Panc1 (cell line): ENCODE data around the gene OR13A1. TPM values are rescaled to one million over a fixed set of nuclear protein-coding genes. Genes with fewer than 3 reads are reported as not detected.

Experiments
- ATAC-seq: fragments of 200-7000 bp; cut with Tn5 transposase; 2 replicates; pipeline ENCODE4 v1.9.1; 2020; ENCODE audit warnings: mild to moderate bottlenecking, moderate library complexity
- BruUV-seq: library from RNA; stranded (reverse); fragments of 400-500 nt; replicated peaks from 2 replicates; lab custom pipeline; 2021; lab: Mats Ljungman, UMichigan
- CTCF ChIA-PET: fragments of 300-600 bp; sonication (Branson Sonifier 250); formaldehyde crosslinking; loops from one replicate; lab custom pipeline; 2022; ENCODE audit warnings: antibody characterized with exemption; lab: Charles Lee
- POLR2A ChIA-PET: fragments of 300-600 bp; sonication (Branson Sonifier 250); formaldehyde crosslinking; loops from one replicate; lab custom pipeline; 2022; ENCODE audit warnings: antibody characterized with exemption; lab: Charles Lee
- DNase-seq: peaks from one replicate; pipeline ENCODE4 v3.0.0-alpha.2; 2010; ENCODE audit warnings: low read depth, low spot score
- H3K27ac ChIP-seq: 2 replicates; pipeline ENCODE4 v1.5.1; 2011; ENCODE audit warnings: mild to moderate bottlenecking, low read length, inconsistent platforms
- H3K27me3 ChIP-seq: fragments of 200-500 bp; sonication (Bioruptor generic); 2 replicates; pipeline ENCODE4 v1.6.0; 2014; ENCODE audit warnings: low read length, inconsistent platforms; ENCODE audit not compliant: control insufficient read depth, insufficient read depth
- H3K36me3 ChIP-seq: fragments of 200-500 bp; sonication (Bioruptor generic); 2 replicates; pipeline ENCODE4 v1.5.1; 2014; ENCODE audit warnings: inconsistent platforms, mild to moderate bottlenecking, low read length, moderate library complexity; ENCODE audit not compliant: control insufficient read depth, insufficient read depth
- H3K4me1 ChIP-seq: 2 replicates; pipeline ENCODE4 v1.5.1; 2011; ENCODE audit warnings: inconsistent platforms, mild to moderate bottlenecking, low read length, moderate library complexity; ENCODE audit not compliant: control insufficient read depth, insufficient read depth
- H3K4me3 ChIP-seq, 2 experiments: 2 replicates each; pipeline ENCODE4 v1.5.1; 2011 to 2012; ENCODE audit warnings: low read depth in 2 of 2, low read length in 2 of 2, mild to moderate bottlenecking in 2 of 2, inconsistent platforms in 1 of 2, moderate library complexity in 1 of 2
- H3K9me3 ChIP-seq: fragments of 200-500 bp; sonication (Bioruptor generic); 2 replicates; pipeline ENCODE4 v1.5.1; 2014; ENCODE audit warnings: low read depth, mild to moderate bottlenecking, inconsistent platforms, low read length, moderate library complexity; ENCODE audit not compliant: control insufficient read depth, insufficient read depth
- CTCF ChIP-seq: fragments of 450-650 bp; IDR thresholded peaks from 2 replicates; pipeline ENCODE4 v1.5.1; 2017; ENCODE audit warnings: mild to moderate bottlenecking
- POLR2AphosphoS5 ChIP-seq: IDR thresholded peaks from 2 replicates; pipeline ENCODE4 v1.6.1; 2012; ENCODE audit warnings: mild to moderate bottlenecking, low read depth, low read length, moderate library complexity
- REST ChIP-seq, 2 experiments: IDR thresholded peaks; 2 replicates each; pipeline ENCODE4 v1.6.1; 2011 to 2012; ENCODE audit warnings: low read depth in 2 of 2, control low read depth in 1 of 2, low read length in 1 of 2, mild to moderate bottlenecking in 1 of 2, moderate library complexity in 1 of 2; ENCODE audit not compliant: insufficient read depth in 1 of 2
- SIN3A ChIP-seq: IDR thresholded peaks from 2 replicates; pipeline ENCODE4 v1.6.1; 2012; ENCODE audit warnings: low read depth, mild to moderate bottlenecking, low read length, moderate library complexity, borderline replicate concordance; ENCODE audit not compliant: insufficient read depth
- TCF7L2 ChIP-seq: IDR thresholded peaks from 2 replicates; pipeline ENCODE4 v1.6.1; 2011; ENCODE audit warnings: mild to moderate bottlenecking, low read depth, low read length, inconsistent platforms
- in situ Hi-C: cut with HindIII; loops from 2 replicates; pipeline ENCODE4 v1.10.0; 2016; ENCODE audit warnings: low sequenced_read_pairs, low pct_unique_long_range_greater_than_20kb
- intact Hi-C: fragments of 100-400 bp; cut with micrococcal nuclease; formaldehyde crosslinking; loops from one replicate; pipeline ENCODE4 v1.10.0; 2022; ENCODE audit not compliant: unreplicated experiment
- total RNA-seq: library from RNA; stranded (reverse); gene quantifications from one replicate; pipeline ENCODE4 v1.2.1, GENCODE V29; 2021; ENCODE audit not compliant: unreplicated experiment

Gene OR13A1
- total RNA-seq, 1 experiment from 2014 or later, result not detected

GRCh38 chr10:45325116-45325515, 9.7 kb upstream of the OR13A1 start:
- POLR2A ChIA-PET, result no interaction called here
- H3K27me3 ChIP-seq, result peaks cover 5% of the 10 kb centered on the region; the same call in 1 of the 2 replicates
- H3K9me3 ChIP-seq, result no peaks in the 10 kb centered on the region
- TF ChIP-seq TCF7L2, result no peak
- no peak for TF ChIP-seq CTCF
- TF ChIP-seq REST (IDR thresholded peaks at IDR 0.05; ENCODE audit: insufficient read depth in 1 of 2, low read depth in 2 of 2, low read length in 1 of 2), result no peak
- TF ChIP-seq POLR2AphosphoS5, result no peak
- TF ChIP-seq SIN3A, result no peak
- H3K4me1 ChIP-seq, result no peaks in the 10 kb centered on the region
- H3K4me3 ChIP-seq, result no peak overlapping the region
- no peaks in the 10 kb centered on the region for H3K36me3 ChIP-seq
- no TSS peak for BruUV-seq
- CTCF ChIA-PET, result no interaction called here
- in situ Hi-C loops, result no loop called here
- no peak overlapping the region for H3K27ac ChIP-seq
- no peak for ATAC-seq
- intact Hi-C loops, result no loop called here
- no peak for DNase-seq

- H3K4me3 ChIP-seq, result no peak overlapping the region
- no peaks in the 10 kb centered on the region for H3K4me1 ChIP-seq
- in situ Hi-C loops (no loop called here), intact Hi-C loops (no loop called here)
- ChIA-PET CTCF (no interaction called here), POLR2A (no interaction called here)
- no peak for TF ChIP-seq REST (IDR thresholded peaks at IDR 0.05; ENCODE audit: insufficient read depth in 1 of 2, low read depth in 2 of 2, low read length in 1 of 2)
- no peak for TF ChIP-seq CTCF
- no peak for TF ChIP-seq TCF7L2
- TF ChIP-seq SIN3A, result no peak
- TF ChIP-seq POLR2AphosphoS5, result no peak
- ATAC-seq (no peak), DNase-seq (no peak)
- H3K9me3 ChIP-seq, result no peaks in the 10 kb centered on the region
- BruUV-seq, result no TSS peak
- H3K27ac ChIP-seq, result no peak overlapping the region
- peaks cover 1% of the 10 kb centered on the region; the same call in 1 of the 2 replicates for H3K27me3 ChIP-seq
- H3K36me3 ChIP-seq, result no peaks in the 10 kb centered on the region
Measured at GRCh38 chr10:45319702-45320101, 4.3 kb upstream of the OR13A1 start.
